Measurements from ENCODE around the gene ERMARD.
"Not testable (repeated sequence)": the region's sequence is repeated elsewhere in the genome, so short reads cannot be mapped to it uniquely, and the experiment has no call there.

ERMARD gene

DNA sequence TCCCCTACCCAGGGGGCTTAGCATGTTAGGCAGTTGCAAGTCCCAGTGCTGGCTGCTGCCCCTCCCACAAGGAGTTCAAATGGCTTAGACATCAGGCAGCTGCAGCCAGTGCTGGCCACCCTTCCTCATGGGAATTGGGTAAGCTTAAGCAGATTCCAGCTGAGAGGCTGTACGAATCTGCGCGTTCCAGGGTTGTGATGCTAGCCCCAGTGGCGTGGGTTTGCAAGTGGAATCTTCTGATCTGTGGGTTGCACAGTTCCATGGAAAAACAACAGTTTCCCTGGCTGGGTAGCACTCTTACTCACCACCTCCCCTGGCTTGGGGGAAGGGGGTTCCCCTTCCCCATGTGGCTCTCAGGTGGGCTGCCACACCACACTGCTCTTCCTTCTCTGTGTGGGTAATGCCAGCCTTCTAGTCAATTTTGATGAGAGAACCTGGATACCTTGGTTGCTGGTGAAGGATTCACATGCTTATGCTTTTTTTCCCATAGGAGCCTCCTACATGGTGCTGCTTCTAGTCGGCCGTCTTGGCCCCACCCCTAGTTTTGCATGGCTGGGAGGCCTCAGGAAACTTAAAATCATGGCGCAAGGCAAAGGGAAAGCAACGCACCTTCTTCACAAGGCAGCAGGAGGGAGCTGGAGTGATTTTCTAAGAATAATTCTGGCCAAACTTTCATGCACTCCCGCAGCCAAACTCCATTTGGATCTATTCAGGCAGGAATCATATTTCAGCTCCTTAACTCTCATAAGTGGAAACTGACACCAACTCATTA is 13.0 kb upstream of the ERMARD start:
- DNase-seq = no peak

DNA sequence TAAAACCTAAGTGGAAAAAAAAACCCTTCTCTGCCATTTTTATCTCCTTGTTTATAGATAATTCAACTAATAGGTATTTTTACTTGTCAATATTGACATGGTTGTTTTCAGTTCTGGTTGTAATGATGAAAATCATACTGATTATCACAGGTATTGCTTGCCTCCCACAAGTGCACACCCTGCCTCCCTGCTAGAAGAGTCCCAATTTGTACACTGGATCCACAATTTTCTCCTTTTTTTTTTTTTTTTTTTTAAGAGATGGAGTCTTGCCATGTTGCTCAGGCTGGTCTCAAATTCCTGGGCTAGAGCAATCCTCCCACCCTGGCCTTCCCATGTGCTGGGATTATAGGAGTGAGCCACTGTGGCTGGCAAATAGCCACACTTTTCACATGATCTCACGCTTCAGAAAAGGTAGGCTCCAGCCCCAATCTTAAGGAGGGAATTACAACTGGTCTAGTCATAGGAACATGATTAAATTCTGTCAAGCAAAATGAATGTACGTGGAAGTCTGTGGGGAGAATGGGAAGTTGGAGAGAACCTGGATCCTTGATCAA is 12.4 kb upstream of the ERMARD start:
- DNase-seq = no peak

DNA sequence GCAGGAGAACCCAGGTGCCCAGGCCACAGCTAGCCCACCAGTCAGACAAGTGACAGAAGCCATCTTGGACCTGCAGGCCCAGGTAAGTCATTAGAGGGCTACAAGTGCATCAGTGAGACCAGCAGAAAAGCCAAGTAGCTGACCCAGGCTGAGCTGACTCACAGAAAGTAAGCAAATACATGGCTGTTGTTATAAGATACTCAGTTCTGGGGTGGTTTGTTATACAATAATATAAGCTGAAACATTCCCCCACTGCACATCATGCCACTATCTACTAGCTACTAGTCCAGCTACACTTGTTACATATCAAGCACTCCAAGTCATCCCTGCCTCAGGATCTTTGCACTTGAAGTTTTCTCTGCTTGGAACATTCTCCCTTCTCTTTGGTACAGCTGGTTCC is 10.1 kb upstream of the ERMARD start:
- no peak for DNase-seq

DNA sequence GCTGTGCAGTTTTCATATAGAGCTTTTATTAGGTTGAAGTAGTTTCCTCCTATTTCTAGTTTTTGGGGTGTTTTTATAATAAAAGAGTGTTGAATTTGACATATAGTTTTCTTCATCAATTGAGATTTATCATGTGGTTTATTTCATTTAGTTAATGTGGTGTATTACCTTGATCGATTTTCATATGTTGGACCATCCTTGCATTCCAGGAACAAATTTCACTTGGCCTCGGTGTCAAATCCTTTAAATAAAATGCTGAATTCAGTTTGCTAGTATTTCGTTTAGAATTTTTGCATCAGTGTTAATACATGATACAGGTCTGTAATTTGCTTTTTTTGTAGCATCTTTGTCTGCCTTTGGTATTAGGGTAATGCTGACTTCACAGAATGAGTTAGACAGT is 6.0 kb upstream of the ERMARD start:
- DNase-seq = no peak

DNA sequence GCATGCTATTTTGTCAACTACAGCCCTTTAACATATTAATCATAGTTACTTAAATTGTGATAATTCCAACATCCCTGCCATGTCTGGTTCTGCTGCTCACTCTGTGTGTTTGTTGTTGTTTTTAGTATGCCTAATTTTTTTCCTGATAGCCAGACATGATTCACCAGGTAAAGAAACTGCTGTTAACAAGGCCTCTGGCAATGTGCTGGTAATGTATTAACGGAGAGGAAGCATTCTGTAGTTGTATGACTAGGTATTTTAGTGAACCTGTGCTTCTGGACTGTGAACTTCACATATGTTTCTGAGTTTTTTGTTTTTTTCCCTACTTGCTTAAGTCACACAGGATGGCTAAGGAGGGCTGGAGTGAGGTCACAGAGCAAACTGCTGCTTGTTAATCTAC is 4.9 kb upstream of the ERMARD start:
- no peak for DNase-seq

DNA sequence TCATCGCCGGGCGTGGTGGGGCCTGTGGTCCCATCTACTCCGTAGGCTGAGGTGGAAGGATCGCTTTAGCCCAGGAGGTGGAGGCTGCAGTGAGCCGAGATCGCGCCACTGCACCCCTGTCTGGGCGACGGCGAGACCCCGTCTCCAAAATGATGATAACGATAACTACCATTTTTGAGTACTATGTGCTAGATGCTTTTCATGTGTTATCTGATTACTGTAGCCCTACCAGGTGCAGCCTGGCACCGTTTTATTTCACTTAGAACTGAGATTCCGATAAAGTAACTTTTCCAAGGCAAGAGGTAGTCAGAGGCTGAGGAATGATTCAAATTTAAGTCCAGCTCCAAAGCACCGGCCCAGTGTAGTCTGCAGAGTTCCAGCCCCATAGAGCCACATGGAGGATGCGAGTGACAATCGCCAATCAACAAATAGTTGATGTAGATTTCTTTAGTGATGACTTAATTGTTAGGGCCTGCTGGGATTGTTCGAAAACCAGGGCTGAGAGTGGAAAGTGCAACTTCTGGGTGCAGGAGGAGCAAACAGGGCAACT is 727 bp downstream of the ERMARD start:
- DNase-seq = no peak

DNA sequence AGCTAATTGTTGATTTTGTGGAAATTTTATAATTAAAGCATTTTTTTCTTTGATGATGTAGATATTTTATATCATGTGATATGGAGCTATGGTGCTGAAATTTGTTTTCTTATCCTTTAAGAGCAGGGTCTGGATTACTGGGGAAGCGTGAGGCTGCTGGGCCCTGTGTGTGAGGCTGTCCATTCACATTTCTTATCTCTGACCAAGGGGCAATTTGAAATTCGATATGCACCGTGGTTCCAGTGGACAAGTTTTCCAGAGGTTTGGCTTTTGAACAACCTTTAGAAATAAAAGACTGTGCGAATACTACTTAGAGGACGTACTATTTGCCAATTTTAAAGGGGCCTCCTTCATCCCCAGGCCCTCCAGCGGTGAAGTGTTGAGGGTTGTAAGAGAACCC is 3.7 kb downstream of the ERMARD start:
- DNase-seq = no peak

DNA sequence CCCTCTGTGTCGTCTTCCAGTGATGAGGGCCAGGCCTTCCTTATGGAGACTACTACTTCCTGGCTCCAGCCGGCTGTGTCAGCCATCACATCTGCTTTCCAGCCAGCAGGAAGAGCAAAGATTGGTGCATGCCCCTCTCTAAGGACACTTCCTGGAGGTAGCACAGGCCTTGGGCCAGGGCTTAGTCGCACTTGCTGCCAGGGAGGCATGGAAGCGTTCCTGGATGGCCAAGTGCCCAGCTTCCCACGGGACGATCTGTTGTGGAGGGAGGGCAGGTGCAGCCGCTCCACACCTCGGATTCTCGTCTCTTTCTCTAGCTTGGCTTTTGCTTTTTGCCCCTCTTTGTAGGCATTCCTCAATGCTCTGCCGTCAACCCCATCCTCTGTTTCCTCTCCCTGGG is 11.9 kb downstream of the ERMARD start:
- no peak for DNase-seq

DNA sequence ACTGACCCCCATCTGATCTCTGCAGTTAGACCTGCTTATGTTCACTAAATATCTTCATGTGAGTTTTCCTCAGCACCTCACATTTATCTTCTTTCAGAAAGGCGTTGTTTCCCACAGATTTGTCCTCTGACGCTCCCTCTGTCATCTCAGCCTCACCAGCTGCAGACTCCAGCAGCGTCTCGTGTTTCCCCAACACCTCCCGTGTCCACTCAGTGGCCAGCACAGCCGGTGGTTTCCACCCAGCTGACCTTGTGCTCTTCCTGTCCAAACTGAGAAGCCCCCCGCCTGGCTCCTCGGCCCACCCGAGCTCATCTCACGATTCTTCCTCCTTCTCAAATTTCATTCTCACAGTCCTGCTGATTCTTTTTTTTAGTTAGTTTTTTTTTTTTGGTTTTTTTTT is 12.5 kb downstream of the ERMARD start:
- no peak for DNase-seq

DNA sequence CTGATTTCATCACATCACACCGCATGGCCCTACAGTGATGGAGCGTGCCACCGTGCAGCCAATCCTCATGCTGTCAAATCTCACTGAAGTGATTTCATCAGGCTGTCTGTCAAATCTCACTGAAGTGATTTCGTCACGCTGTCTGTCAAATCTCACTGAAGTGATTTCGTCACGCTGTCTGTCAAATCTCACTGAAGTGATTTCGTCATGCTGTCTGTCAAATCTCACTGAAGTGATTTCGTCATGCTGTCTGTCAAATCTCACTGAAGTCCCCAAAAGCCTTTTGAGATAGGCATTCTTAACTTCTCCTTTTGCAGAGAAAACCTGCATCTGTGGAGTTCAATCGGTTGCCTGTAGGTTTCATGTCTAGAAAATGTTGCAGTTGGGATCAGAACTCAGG is 14.4 kb downstream of the ERMARD start:
- not testable (repeated sequence) for DNase-seq

DNA sequence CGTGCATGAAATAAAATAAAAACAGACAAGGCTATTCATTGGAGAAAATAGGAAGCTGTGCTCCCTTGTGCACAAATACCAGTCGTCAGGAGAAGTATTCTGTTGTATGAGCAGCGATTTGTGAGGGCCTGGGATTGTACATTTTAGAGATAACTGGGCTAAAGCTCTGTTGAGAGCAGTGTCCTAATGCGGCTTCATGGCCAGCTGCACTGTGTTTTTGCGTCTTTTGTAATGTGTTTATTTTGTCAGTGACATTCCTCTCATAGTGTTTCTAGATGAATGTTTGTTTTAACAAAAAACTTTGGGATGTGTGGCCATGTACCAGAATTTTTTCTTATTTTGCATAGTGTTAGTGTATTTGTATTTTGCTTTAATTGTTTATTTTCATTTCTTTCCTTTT is 14.8 kb downstream of the ERMARD start:
- no peak for DNase-seq

DNA sequence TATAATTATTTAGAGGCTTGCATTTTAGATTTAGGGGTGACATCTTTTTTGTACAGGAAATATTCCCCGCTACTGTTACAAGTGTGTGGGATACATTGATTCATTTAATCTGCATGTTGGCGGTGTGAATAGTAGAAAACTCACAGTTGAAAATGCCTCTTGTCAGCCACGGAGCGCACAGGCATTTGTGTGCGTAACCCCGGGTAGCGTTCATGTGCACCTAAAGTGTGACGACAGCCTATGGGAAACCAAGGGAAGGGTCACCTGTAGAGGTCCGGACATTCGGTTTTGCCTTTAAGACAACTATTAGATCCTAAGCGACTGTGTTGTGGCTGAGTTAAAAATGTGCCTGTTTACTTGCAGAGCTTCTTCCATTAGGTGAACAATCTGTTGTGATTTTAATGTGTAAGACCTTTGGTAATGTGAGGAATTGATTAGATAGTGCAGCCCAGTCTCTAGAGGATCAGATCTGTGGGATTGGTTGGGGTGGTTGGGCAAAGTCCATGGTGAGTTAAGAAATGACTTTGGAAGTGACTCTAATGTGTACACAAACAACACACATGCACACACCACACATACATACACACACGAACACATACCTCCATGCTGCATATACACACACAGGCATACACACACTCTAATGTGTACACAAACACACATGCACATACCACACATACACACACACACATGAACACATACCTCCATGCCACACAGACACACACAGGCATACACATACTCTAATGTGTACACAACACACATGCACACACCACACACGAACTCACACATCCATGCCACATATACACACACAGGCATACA is 15.7 kb downstream of the ERMARD start:
- DNase-seq = no peak

DNA sequence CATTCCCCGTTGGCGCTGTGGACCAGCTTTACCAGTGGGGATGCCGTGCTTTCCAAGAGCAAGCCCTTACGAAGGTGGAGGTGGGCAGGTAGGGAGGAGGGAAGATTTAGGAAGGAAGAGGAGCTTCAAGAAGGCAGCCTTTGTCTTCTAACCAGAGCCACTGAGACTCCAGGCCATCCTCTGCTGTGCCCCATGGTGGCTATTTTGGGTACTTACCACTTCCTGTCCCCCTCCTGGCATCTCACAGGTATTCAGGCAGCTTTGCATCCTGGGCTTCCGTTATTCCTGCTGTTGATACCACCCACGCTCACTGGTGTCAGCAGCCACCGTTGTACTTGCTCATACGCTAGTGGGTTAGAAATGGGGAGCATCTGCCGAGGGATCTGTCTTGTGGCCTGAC is 22.9 kb downstream of the ERMARD start:
- DNase-seq = no peak

DNA sequence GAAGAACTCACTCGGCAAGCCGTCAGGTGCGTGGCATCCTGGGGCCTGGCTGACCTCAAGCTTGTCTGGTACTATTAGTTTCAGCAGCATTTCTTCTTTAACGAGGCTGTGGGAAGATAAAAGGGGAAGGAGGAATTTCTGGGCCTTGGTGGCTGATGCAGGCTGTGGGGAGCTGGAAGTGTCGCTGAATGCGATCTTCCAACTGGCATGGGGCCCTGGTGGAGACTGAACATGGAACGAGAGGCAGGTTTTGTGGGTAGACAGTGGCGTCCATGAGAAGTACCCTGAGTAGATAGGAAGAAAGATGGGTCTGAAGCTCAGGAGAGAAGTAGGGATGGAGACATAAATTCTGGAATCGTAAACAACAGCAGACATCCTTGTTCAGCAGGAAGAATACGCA is 23.9 kb downstream of the ERMARD start:
- DNase-seq = no peak

DNA sequence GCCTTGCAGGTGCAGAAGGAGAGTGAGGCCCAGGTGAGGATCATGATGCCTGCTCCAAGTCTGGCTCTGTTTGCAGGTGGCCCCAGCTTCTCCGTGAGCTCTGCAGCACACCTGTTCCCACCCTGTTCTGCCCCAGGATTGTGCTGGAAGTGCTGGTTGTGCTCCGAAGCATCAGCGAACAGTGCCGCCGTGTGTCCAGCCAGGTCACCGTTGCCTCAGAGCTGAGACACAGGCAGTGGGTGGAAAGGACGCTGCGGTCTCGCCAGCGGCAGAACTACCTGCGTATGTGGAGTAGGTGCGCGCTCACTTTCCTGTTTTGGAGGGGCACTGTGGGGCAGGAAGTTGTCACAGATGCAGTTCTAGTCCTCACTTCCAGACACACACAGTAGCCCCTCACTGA is 25.0 kb downstream of the ERMARD start:
- no peak for DNase-seq

DNA sequence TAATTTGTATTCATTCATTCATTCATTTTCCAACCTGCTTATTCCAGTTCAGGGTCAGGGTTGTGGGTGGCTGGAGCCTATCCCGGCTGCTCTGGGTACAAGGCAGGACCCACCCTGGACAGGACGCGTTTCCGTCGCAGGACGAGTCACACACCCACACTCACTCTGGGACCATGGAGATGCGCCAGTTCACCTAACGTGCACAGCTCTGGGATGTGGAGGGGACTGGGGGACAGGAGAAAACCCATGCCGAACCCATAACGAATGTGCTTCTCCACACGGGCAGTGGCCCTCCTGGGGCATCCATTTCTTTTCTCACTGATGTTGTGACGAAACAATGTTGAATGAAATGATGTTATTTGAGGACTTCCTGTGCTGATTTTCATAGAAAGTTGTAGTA is 26.5 kb downstream of the ERMARD start:
- no peak for DNase-seq

DNA sequence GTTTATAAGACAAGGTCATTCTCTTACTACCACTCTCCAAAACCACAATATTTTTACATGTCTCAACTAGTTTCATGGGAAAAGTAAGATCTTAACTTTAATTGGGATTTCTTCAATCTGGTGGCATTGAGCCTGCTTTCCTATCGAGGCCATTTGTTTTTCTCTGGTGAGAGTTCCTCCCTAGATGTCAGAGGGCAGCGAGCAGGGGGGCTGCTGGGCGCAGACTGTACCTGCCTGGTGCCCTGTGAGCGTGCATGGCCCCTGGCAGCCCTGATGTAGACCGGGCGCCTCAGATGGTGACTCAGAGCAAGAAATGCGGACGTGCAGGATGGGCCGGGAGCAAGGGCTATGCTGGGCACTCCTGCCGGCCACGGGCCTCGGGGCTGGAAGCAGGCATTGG is 27.2 kb downstream of the ERMARD start:
- no peak for DNase-seq

DNA sequence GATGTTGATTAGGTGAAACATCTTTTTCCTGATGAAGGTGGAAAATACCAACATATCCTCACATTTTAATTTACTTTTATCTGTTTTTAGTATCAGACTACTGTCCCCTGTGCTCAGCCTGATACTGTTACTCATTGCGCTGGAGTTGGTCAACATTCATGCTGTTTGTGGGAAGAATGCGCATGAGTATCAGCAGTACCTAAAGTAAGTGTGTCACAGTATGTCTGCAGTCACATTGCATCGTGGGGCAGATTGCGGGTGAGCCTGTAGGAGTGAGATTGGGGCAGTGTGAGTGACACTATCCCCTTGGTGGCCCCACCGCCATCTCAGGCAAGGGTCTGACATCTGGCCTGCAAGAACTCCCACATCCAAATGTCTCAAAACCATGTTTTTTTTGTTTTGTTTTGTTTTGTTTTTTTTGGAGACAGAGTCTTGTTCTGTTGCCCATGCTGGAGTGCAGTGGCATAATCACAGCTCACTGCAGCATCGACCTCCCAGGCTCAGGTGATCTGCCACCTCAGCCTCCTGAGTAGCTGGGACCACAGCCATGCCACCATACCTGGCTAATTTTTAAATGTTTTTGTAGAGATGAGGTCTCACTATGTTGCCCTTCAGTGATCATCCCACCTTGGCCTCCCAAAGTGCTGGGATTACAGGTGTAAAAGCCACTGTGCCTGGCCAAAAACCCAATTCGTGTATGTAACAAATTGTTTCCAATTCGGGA is 27.8 kb downstream of the ERMARD start:
- no peak for DNase-seq

DNA sequence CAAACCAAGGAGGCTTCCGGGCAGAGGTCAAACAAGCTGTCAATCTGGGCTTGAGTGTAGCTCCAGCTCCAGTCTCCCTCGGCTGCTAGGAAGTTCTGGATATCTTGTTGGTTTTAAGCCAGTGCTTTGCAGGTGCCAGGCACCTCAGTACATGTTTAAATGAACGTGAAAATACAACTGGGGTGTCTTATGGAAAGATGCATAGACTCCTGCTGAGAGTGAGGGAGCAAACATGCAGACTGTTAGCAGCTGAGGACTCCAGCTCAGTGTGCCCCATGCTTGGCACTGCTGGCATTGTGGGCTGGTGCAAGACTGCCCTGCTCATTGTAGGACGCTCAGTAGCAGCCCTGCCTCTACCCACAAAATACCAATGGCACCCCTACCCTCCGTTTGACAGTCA is 28.5 kb downstream of the ERMARD start:
- DNase-seq = no peak

DNA sequence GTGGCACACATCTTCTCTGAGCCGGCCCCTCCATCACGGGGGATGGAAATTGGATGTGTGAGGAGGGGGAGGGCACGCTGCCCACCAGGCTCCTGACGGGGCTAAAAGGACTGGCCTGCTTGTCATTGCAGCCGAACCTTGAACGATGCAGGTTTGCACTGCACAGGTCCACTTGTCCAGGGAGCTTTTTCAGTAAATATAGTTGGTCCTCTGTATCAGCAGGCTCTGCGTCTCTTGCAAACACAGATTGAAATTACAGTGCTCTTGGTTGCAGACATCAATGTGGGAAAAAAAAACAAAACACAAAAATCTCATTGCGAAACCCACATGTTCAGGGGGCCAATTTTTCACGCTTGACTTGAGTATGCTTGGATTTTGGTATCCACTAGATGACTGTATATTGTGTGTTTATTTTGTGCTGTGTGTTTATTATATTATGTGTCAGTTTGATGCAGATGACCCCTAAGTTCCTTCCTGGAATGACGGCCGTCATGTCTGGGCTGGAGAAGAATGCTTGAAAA is 29.2 kb downstream of the ERMARD start:
- DNase-seq = no peak

DNA sequence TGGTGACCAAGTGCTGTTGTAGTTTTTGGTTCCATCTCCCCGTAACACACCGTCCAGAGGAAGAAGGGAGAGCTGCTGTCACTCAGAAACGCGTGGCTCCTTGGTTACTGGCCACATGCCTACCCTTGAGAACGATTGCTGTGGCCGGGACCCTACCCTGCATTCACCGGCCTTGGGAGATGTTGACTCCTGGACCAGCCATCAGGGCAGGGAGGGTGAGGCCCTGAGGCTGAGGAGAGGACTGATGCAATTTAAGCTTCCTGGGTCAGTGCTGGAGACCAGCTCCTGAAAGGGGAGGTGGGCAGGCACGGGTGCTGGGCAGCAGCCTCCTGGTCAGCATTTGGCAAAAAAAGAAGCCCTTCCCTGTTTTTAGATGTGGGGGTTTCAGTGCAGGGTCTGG is 31.5 kb downstream of the ERMARD start:
- no peak for DNase-seq

DNA sequence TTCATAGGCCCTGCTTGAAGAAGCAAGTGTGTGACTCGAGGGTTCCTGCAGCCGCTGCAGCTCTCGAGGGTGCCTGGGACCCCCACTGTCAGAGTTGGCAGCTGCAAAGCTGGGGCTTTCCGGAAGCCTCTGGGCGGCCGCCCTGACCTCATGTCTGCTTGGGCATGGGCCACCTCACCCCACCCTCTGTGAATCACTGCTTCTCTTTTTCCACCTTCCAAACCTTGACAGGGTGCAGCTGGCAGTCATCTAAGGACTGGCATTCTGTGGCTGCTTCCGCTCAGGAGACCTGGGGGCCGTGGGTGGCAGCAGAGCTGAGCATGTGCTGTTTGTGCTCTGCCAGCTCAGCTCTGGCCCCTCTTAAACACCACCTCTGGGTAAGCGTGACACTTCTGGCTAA is 32.0 kb downstream of the ERMARD start:
- DNase-seq = no peak
